HCT116 (cell line): ENCODE measurements around the gene SCARB1. TPM values are rescaled to one million over a fixed set of nuclear protein-coding genes. Genes with fewer than 3 reads are reported as not detected.

ENCODE experiments used
- ATAC-seq: fragments of 200-7000 bp; cut with Tn5 transposase; 2 replicates; pipeline ENCODE4 v1.9.1; 2020; ENCODE audit warnings: mild to moderate bottlenecking, moderate library complexity
- BruUV-seq: library from RNA; stranded (reverse); fragments of 400-500 nt; replicated peaks from 2 replicates; lab custom pipeline; 2021; lab: Mats Ljungman, UMichigan
- CTCF ChIA-PET: fragments of 300-600 bp; sonication (Branson Sonifier 250); formaldehyde crosslinking; loops from one replicate; lab custom pipeline; 2021; ENCODE audit warnings: antibody characterized with exemption; lab: Charles Lee
- POLR2A ChIA-PET: fragments of 300-600, 350-600 bp; sonication (Branson Sonifier 250); formaldehyde crosslinking; loops from one replicate; lab custom pipeline; 2021; ENCODE audit warnings: antibody characterized with exemption; lab: Charles Lee
- RAD21 ChIA-PET, 2 experiments: fragments of 300-600 bp; sonication (Branson Sonifier 250); formaldehyde crosslinking; loops; one replicate each; lab custom pipeline; 2023; ENCODE audit warnings: low total read pairs in 2 of 2; ENCODE audit not compliant: uncharacterized antibody in 2 of 2, unreplicated experiment in 2 of 2, low non-redundant PET in 1 of 2; lab: Charles Lee
- DNase-seq: peaks from one replicate; pipeline ENCODE4 v3.0.0-alpha.2; 2010; ENCODE audit warnings: low read depth, low spot score
- H2AFZ ChIP-seq: fragments of 200-600 bp; shearing (Covaris generic), sonication (generic); 2 replicates; pipeline ENCODE4 v1.6.1; 2017; ENCODE audit warnings: low read depth, mixed run types, mixed read lengths, antibody characterized with exemption, low read length; ENCODE audit not compliant: poor library complexity, severe bottlenecking
- H3K27ac ChIP-seq: 2 replicates; pipeline ENCODE4 v1.5.1; 2012; ENCODE audit warnings: low read depth, low read length
- H3K27me3 ChIP-seq: fragments of 200-600 bp; sonication (generic); 2 replicates; pipeline ENCODE4 v1.6.1; 2016; ENCODE audit warnings: mixed run types, low read length, mixed read lengths; ENCODE audit not compliant: insufficient read depth
- H3K36me3 ChIP-seq, 2 experiments: fragments of 200-500 bp in 1 of 2; fragments of 200-600 bp in 1 of 2; sonication (Bioruptor generic) in 1 of 2; sonication (generic) in 1 of 2; 2 replicates each; pipeline versions ENCODE4 v1.5.1 to v1.6.1; 2014 to 2016; ENCODE audit warnings: low read length in 2 of 2, inconsistent platforms in 1 of 2, mixed read lengths in 1 of 2, mixed run types in 1 of 2; ENCODE audit not compliant: insufficient read depth in 2 of 2, control insufficient read depth in 1 of 2
- H3K4me1 ChIP-seq, 2 experiments: fragments of 200-600 bp in 1 of 2; sonication (generic) in 1 of 2; 2 replicates each; pipeline versions ENCODE4 v1.5.1 to v1.6.1; 2012 to 2017; ENCODE audit warnings: low read length in 2 of 2, inconsistent platforms in 1 of 2, mild to moderate bottlenecking in 1 of 2, mixed read lengths in 1 of 2, mixed run types in 1 of 2, moderate library complexity in 1 of 2; ENCODE audit not compliant: insufficient read depth in 2 of 2, control insufficient read depth in 1 of 2
- H3K4me2 ChIP-seq: fragments of 200-600 bp; sonication (generic); 2 replicates; pipeline ENCODE4 v1.6.1; 2017; ENCODE audit warnings: mixed run types, low read length, mixed read lengths
- H3K4me3 ChIP-seq, 2 experiments: fragments of 200-600 bp in 1 of 2; sonication (generic) in 1 of 2; replicated peaks in 1 of 2; 2 replicates each; pipeline ENCODE4 v1.5.1; 2011 to 2016; ENCODE audit warnings: low read length in 2 of 2, control low read depth in 1 of 2, low read depth in 1 of 2, mild to moderate bottlenecking in 1 of 2, mixed read lengths in 1 of 2, mixed run types in 1 of 2
- H3K79me2 ChIP-seq: fragments of 200-600 bp; sonication (generic); 2 replicates; pipeline ENCODE4 v1.6.1; 2017; ENCODE audit warnings: mild to moderate bottlenecking, mixed run types, low read length, moderate library complexity, mixed read lengths; ENCODE audit not compliant: insufficient read depth
- H3K9ac ChIP-seq: fragments of 200-600 bp; sonication (generic); 2 replicates; pipeline ENCODE4 v1.6.1; 2016; ENCODE audit warnings: low read length, mixed read lengths
- H3K9me2 ChIP-seq: fragments of 200-600 bp; sonication (generic), shearing (Covaris generic); 2 replicates; pipeline ENCODE4 v1.6.1; 2017; ENCODE audit warnings: mixed run types, mild to moderate bottlenecking, moderate library complexity; ENCODE audit not compliant: insufficient read depth
- H3K9me3 ChIP-seq, 2 experiments: fragments of 200-500 bp in 1 of 2; fragments of 200-600 bp in 1 of 2; sonication (Bioruptor generic) in 1 of 2; sonication (generic) in 1 of 2; 2 replicates each; pipeline ENCODE4 v1.6.1; 2014 to 2017; ENCODE audit warnings: low read length in 2 of 2, mixed read lengths in 2 of 2, inconsistent platforms in 1 of 2, low read depth in 1 of 2, mild to moderate bottlenecking in 1 of 2, mixed run types in 1 of 2, moderate library complexity in 1 of 2; ENCODE audit not compliant: control insufficient read depth in 1 of 2, insufficient read depth in 1 of 2
- H4K20me1 ChIP-seq: fragments of 200-600 bp; sonication (generic), shearing (Covaris generic); 2 replicates; pipeline ENCODE4 v1.6.1; 2017; ENCODE audit warnings: mixed run types, mild to moderate bottlenecking, moderate library complexity; ENCODE audit not compliant: insufficient read depth
- ATF3 ChIP-seq: IDR thresholded peaks from 2 replicates; pipeline ENCODE4 v1.6.1; 2012
- EGR1 ChIP-seq: IDR thresholded peaks from 2 replicates; pipeline ENCODE4 v1.6.1; 2012; ENCODE audit warnings: low read depth
- ELF1 ChIP-seq: IDR thresholded peaks from 2 replicates; pipeline ENCODE4 v1.6.1; 2012; ENCODE audit warnings: low read depth, borderline replicate concordance
- EZH2 ChIP-seq: fragments of 200-600 bp; sonication (generic); IDR thresholded peaks from 2 replicates; pipeline ENCODE4 v1.6.1; 2017; ENCODE audit warnings: antibody characterized with exemption, mixed run types
- EZH2phosphoT487 ChIP-seq: fragments of 200-600 bp; IDR thresholded peaks from 2 replicates; pipeline ENCODE4 v1.6.1; 2018; ENCODE audit warnings: antibody characterized with exemption, borderline replicate concordance
- FOSL1 ChIP-seq: IDR thresholded peaks from 2 replicates; pipeline ENCODE4 v1.6.1; 2012; ENCODE audit warnings: low read depth
- JUND ChIP-seq: IDR thresholded peaks from 2 replicates; pipeline ENCODE4 v1.6.1; 2012
- POLR2A ChIP-seq: IDR thresholded peaks from 2 replicates; pipeline ENCODE4 v1.7.0; 2011; ENCODE audit warnings: borderline replicate concordance; ENCODE audit not compliant: insufficient read depth, insufficient read length; ENCODE audit errors: extremely low read depth
- POLR2AphosphoS5 ChIP-seq: IDR thresholded peaks from 2 replicates; pipeline ENCODE4 v1.6.1; 2011; ENCODE audit warnings: mild to moderate bottlenecking, low read depth, low read length, moderate library complexity
- RAD21 ChIP-seq: IDR thresholded peaks from 2 replicates; pipeline ENCODE4 v1.6.1; 2012; ENCODE audit warnings: low read depth, mild to moderate bottlenecking
- REST ChIP-seq: IDR thresholded peaks from 2 replicates; pipeline ENCODE4 v1.6.1; 2012; ENCODE audit warnings: low read depth
- SP1 ChIP-seq: IDR thresholded peaks from 2 replicates; pipeline ENCODE4 v1.6.1; 2012; ENCODE audit warnings: low read depth
- SRF ChIP-seq: IDR thresholded peaks from 2 replicates; pipeline ENCODE4 v1.6.1; 2012; ENCODE audit warnings: low read depth
- TCF7L2 ChIP-seq: IDR thresholded peaks from 2 replicates; pipeline ENCODE4 v1.7.0; 2011; ENCODE audit warnings: borderline replicate concordance, inconsistent platforms; ENCODE audit not compliant: insufficient read depth, insufficient read length; ENCODE audit errors: extremely low read depth
- YY1 ChIP-seq: IDR thresholded peaks from 2 replicates; pipeline ENCODE4 v1.6.1; 2011; ENCODE audit warnings: low read length, low read depth, moderate library complexity, mild to moderate bottlenecking; ENCODE audit not compliant: insufficient replicate concordance; ENCODE audit errors: extremely low read depth
- ZFX ChIP-seq: fragments of 450-650 bp; IDR thresholded peaks from 2 replicates; pipeline ENCODE4 v1.6.1; 2017
- ZNF274 ChIP-seq: fragments of 200-500 bp; sonication (Bioruptor generic); IDR thresholded peaks from 2 replicates; pipeline ENCODE4 v1.6.1; 2014; ENCODE audit warnings: mild to moderate bottlenecking, low read depth, low read length, inconsistent platforms
- intact Hi-C: fragments of 100-400 bp; cut with micrococcal nuclease; formaldehyde crosslinking; loops from 2 replicates; pipeline ENCODE4 v1.10.0; 2022
- total RNA-seq: library from RNA; stranded (reverse); gene quantifications from one replicate; pipeline ENCODE4 v1.2.1, GENCODE V29; 2021; ENCODE audit not compliant: unreplicated experiment
- TF ChIP-seq, protein P1 (sequence below), 3 experiments: fragments of 200-600 bp in 1 of 3; sonication (generic) in 1 of 3; IDR thresholded peaks in 2 of 3; conservative IDR thresholded peaks in 1 of 3; 2 replicates each; pipeline ENCODE4 v1.5.1; 2012 to 2017; ENCODE audit warnings: low read depth in 2 of 3, low read length in 2 of 3, antibody characterized with exemption in 1 of 3, borderline replicate concordance in 1 of 3, control low read depth in 1 of 3, mild to moderate bottlenecking in 1 of 3, mixed read lengths in 1 of 3, mixed run types in 1 of 3, moderate library complexity in 1 of 3; ENCODE audit not compliant: insufficient read depth in 1 of 3
- TF ChIP-seq, protein P2 (sequence below): IDR thresholded peaks from 2 replicates; pipeline ENCODE4 v1.6.1; 2012

The SCARB1 gene
- total RNA-seq, 1 experiment from 2014 or later, result 95.5 TPM

- Histone ChIP-seq H3K79me2 (no peaks in the 10 kb centered on the region), H3K4me1 (peaks cover 33 to 46% of the 10 kb centered on the region in 2 experiments), H3K4me3 (no peak overlapping the region), H3K27me3 (no peaks in the 10 kb centered on the region), H3K9me2 (no peaks in the 10 kb centered on the region), H4K20me1 (no peaks in the 10 kb centered on the region), H3K9ac (no peak overlapping the region), H2AFZ (no peak overlapping the region), H3K36me3 (no peaks in the 10 kb centered on the region), H3K27ac (no peak overlapping the region), H3K4me2 (no peak overlapping the region), H3K9me3 (no peaks in the 10 kb centered on the region)
- POLR2A ChIA-PET, result no interaction called here
- ATAC-seq, result no peak
- DNase-seq, result no peak
- CTCF ChIA-PET, result no interaction called here
- intact Hi-C loops, result no loop called here
- RAD21 ChIA-PET, result no interaction called here
- BruUV-seq, result no TSS peak
- TF ChIP-seq RAD21, result no peak
- no peak for TF ChIP-seq POLR2AphosphoS5
- no peak for TF ChIP-seq YY1
- TF ChIP-seq TCF7L2, result no peak
- no peak for TF ChIP-seq ZNF274
- TF ChIP-seq, protein P1, sequence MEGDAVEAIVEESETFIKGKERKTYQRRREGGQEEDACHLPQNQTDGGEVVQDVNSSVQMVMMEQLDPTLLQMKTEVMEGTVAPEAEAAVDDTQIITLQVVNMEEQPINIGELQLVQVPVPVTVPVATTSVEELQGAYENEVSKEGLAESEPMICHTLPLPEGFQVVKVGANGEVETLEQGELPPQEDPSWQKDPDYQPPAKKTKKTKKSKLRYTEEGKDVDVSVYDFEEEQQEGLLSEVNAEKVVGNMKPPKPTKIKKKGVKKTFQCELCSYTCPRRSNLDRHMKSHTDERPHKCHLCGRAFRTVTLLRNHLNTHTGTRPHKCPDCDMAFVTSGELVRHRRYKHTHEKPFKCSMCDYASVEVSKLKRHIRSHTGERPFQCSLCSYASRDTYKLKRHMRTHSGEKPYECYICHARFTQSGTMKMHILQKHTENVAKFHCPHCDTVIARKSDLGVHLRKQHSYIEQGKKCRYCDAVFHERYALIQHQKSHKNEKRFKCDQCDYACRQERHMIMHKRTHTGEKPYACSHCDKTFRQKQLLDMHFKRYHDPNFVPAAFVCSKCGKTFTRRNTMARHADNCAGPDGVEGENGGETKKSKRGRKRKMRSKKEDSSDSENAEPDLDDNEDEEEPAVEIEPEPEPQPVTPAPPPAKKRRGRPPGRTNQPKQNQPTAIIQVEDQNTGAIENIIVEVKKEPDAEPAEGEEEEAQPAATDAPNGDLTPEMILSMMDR (IDR thresholded peaks at IDR 0.05 in 2 of 3, conservative IDR thresholded peaks at IDR 0.05 in 1 of 3; ENCODE audit: borderline replicate concordance in 1 of 3, insufficient read depth in 1 of 3, low read depth in 2 of 3, low read length in 2 of 3), result no peak
- TF ChIP-seq SP1, result no peak
- no peak for TF ChIP-seq EZH2phosphoT487
- TF ChIP-seq EZH2, result no peak
- no peak for TF ChIP-seq POLR2A
- no peak for TF ChIP-seq JUND
- TF ChIP-seq REST, result no peak
- no peak for TF ChIP-seq ELF1
- TF ChIP-seq FOSL1, result no peak
- no peak for TF ChIP-seq SRF
- no peak for TF ChIP-seq EGR1
- TF ChIP-seq ZFX, result no peak
- TF ChIP-seq, protein P2, sequence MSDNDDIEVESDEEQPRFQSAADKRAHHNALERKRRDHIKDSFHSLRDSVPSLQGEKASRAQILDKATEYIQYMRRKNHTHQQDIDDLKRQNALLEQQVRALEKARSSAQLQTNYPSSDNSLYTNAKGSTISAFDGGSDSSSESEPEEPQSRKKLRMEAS, result no peak
- TF ChIP-seq ATF3, result no peak
These were observed 131.8 kb downstream of the SCARB1 start for GRCh38 chr12:124731869-124732268.
